GM12873 (cell line): Measurements from ENCODE around the gene AQP2.

Experiments used
- TF ChIP-seq, protein P1 (sequence below): IDR thresholded peaks from 2 replicates; pipeline ENCODE4 v1.5.1; 2012; ENCODE audit warnings: low read depth, mild to moderate bottlenecking, moderate library complexity, low read length, control low read depth; ENCODE audit not compliant: insufficient read depth; ENCODE audit errors: missing control alignments

Gene AQP2

DNA sequence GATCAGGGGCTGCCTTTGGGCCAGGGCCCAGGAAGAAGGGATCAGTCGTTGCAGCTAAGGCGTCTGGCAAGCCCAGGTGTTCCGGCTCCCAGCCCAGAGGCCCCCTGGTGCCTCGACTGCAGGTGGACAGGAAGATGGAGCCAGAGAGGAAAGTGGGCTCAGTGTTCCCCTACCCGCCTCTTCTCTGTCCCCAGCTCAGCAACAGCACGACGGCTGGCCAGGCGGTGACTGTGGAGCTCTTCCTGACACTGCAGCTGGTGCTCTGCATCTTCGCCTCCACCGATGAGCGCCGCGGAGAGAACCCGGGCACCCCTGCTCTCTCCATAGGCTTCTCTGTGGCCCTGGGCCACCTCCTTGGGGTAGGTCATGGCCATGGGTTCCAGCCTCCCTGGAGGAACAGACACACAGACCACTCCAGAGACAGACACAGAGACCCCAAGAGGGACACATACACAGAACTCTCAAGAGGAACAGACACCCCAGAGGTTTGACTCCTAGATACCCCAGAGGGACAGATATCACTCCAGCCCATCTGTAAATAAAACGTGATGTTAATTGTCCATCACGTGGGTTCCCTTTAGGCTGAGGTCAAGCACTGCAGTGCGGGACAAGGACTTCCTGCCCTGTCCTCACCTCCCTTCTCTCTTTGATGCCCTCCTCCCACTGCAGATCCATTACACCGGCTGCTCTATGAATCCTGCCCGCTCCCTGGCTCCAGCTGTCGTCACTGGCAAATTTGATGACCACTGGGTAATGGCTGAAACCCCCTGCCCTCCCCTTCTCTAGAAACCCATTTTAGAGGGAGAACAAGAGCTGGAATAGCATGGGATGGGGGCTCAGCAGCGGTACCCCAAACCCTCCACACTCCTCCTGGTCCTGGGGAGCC is 3.7 kb downstream of the AQP2 start:
- TF ChIP-seq, protein P1, sequence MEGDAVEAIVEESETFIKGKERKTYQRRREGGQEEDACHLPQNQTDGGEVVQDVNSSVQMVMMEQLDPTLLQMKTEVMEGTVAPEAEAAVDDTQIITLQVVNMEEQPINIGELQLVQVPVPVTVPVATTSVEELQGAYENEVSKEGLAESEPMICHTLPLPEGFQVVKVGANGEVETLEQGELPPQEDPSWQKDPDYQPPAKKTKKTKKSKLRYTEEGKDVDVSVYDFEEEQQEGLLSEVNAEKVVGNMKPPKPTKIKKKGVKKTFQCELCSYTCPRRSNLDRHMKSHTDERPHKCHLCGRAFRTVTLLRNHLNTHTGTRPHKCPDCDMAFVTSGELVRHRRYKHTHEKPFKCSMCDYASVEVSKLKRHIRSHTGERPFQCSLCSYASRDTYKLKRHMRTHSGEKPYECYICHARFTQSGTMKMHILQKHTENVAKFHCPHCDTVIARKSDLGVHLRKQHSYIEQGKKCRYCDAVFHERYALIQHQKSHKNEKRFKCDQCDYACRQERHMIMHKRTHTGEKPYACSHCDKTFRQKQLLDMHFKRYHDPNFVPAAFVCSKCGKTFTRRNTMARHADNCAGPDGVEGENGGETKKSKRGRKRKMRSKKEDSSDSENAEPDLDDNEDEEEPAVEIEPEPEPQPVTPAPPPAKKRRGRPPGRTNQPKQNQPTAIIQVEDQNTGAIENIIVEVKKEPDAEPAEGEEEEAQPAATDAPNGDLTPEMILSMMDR: no peak

DNA sequence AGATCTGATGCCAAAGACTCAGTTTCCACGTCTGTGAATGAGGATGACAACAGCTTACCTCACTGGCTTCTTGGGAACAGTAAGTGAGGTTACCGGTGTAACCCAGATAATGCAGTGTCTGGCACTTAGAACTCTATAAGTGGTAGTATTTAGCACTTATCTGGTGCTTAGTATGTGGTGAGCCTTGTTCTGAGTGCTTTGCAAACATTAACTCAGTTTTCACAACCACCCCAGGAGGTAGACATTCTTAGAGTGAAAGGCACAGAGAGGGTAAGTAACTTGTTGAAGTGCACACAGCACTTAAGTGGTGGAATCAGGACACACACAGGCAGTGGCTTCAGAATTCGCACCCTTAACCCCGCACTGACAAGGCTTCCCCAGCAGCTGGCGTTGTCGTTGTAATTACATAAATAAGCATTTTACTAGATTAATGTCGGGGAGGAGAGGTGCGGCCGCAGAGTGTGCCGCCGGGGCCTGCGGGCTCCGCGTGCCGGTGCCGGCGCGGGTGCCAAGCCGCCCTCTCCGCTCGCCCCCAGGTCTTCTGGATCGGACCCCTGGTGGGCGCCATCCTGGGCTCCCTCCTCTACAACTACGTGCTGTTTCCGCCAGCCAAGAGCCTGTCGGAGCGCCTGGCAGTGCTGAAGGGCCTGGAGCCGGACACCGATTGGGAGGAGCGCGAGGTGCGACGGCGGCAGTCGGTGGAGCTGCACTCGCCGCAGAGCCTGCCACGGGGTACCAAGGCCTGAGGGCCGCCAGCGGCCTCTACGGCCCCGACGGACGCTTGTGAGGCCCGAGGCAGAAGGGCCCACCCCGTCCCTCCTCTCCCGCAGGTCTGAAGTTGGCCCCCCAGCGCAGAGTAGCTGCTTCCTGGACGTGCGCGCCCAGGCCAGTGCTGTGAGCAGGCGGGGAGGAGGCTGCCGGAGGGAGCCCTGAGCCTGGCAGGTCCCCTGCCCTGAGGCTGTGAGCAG is 4.6 kb downstream of the AQP2 start:
- TF ChIP-seq, protein P1: no peak

DNA sequence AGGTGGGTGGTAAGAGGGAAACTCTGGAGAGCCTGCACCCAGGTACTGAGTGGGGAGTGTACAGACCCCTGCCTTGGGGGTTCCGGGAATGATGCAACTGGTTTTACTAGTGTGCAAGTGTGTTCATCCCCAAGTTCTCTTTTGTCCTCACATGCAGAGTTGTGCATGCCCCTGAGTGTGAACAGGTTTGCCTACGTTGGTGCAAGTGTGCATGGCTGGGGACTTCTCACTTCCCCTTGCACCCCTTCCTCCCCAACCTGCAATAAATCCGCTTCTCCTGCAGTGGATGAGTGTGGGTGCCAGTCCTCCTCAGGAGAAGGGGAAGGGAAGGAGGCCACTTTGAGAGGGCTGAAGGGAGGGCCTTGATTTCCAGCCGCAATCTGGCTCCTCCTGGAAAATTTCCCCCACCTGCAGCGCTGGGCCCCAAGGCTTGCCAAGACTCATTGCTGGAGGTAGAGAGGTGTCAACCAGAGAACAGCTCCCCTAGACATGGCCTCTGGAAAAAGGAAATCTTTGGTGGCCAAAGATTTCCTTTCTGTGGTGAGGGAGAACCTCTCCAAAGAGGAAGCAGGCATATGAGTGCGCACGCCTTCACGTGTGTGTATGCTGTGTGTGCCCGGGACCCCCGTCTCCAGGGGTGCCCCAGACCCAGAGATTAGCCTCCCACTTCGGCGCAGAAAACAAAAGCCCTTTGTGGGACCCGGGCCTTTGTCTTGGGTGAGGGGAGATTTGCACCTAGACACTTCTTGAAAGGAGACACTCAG is 5.5 kb downstream of the AQP2 start:
- TF ChIP-seq, protein P1: no peak

DNA sequence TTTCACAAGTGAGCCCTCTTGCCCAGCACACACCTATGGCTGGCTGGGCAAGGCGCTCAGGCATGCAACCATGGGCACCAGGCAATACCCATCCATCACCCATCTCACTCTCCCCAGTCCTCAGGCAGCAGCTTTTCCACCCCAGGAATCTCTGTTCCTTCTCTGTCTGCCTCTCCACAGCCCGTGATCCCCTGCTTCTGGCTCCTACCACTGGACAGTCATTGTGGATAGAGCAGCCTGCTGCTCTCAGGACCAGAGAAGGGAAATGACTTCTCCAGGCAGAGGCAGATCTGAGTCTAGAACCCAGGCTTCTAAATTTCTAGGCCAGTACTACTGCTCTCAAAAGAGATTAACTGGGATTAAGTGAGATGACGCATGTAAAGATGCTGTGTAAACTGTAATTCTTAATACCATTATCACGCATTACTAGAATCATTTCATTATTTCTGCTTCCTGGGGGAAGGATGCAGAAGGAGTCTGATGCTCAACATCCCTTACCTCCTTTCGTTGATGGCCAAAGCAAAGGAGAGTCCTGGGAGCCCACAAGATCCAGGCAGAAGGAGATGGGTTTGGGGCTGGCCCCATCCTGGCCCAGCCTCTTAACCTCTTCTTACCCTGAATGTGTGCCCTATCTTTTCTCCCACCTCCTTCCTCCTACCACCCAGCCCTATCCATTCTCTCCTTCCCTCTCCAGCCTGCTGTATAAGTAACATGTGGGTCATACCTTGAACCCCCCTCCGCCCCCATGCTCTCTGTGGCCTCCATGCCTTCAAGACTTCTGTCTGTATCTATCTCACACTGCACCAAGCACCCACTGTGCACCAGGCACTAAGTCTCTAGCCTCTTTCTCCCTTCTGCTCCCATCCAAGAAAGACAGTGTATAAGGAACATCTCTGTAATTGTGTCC is 6.4 kb downstream of the AQP2 start:
- TF ChIP-seq, protein P1: no peak

DNA sequence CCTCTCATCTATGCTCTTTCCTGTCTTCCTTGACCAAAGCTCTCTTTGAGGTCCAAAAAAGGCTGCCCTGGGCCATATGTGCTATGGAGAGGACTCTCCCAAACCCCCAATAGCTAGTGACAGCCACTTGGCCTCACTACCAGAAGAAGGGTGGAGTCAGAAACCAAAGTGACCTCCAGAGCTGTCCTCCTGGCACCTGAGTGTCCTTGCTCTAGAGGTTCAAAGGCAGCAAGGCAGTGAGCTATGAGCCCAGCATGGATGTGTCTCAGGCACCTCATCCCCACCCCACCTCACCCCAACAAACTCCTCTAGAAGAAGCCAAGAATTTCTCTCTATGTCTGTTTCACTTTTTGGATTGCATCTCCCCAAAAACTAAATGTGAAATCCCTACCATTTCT is 7.0 kb downstream of the AQP2 start:
- TF ChIP-seq, protein P1: no peak

DNA sequence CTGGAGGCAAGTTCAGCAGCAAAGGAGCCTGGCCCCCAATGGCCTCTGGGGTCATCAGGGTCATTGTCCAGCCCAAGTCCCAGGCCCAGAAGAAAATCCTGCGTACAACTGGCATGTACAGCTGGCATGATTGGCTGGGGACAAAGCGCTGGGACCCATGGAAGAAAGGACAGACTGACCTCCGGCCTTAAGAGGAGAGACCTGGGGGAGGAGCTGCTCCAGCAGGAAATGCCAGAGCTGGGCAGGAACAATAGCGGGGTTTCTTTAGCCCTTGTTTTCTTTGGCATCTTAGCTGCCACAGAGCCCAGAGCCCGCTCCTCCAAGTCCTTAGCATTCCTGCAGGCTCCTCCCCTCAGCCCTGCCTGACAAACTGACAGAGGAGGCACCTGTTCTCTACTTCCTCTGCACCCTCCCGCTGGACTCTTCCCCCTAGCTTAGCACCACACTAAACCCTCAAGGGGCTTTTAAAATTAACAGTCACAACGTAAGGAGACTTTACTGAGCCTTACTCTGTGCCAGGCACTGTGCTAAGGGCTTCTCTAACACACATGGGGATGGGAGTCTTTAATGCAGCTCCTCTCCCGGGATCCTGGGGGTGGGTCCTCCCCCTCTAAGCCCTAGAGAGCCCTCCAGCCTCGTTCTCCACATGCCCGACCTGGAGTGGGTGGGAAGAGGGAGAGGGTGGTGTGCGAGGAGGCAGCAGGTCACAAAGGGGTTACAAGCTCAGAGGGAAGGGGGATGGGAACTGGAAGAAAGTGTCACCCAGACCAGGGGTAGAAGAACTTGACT is 9.3 kb downstream of the AQP2 start:
- TF ChIP-seq, protein P1: no peak
